NT2/D1 (cell line): ENCODE data around the gene AIFM3.

Experiments used
- DNase-seq: peaks from one replicate; pipeline ENCODE4 v3.0.0-alpha.2; 2011; ENCODE audit warnings: low read depth, low spot score
- H3K27me3 ChIP-seq: 2 replicates; pipeline ENCODE4 v1.6.0; 2011; ENCODE audit warnings: mild to moderate bottlenecking; ENCODE audit not compliant: insufficient read length, insufficient read depth
- H3K36me3 ChIP-seq: 2 replicates; pipeline ENCODE4 v1.6.1; 2011; ENCODE audit warnings: mild to moderate bottlenecking, low read length, mixed read lengths; ENCODE audit not compliant: insufficient read depth, insufficient read length
- H3K4me1 ChIP-seq: 2 replicates; pipeline ENCODE4 v1.5.1; 2011; ENCODE audit not compliant: insufficient read depth, insufficient read length
- H3K4me3 ChIP-seq: 2 replicates; pipeline ENCODE4 v1.5.1; 2011; ENCODE audit warnings: low read depth; ENCODE audit not compliant: insufficient read length
- H3K9ac ChIP-seq: 2 replicates; pipeline ENCODE4 v1.6.0; 2011; ENCODE audit warnings: low read depth; ENCODE audit not compliant: insufficient read length
- H3K9me3 ChIP-seq: 2 replicates; pipeline ENCODE4 v1.5.1; 2011; ENCODE audit warnings: mild to moderate bottlenecking, low read length; ENCODE audit not compliant: insufficient read depth
- SUZ12 ChIP-seq: IDR thresholded peaks from 2 replicates; pipeline ENCODE4 v1.6.1; 2011; ENCODE audit not compliant: insufficient read length, insufficient read depth; ENCODE audit errors: extremely low read depth
- YY1 ChIP-seq: IDR thresholded peaks from 2 replicates; pipeline ENCODE4 v1.6.1; 2011; ENCODE audit not compliant: insufficient read length, insufficient read depth
- ZNF274 ChIP-seq: IDR thresholded peaks from 2 replicates; pipeline ENCODE4 v1.6.1; 2011; ENCODE audit warnings: mild to moderate bottlenecking, low read depth, low read length

Gene AIFM3

DNA sequence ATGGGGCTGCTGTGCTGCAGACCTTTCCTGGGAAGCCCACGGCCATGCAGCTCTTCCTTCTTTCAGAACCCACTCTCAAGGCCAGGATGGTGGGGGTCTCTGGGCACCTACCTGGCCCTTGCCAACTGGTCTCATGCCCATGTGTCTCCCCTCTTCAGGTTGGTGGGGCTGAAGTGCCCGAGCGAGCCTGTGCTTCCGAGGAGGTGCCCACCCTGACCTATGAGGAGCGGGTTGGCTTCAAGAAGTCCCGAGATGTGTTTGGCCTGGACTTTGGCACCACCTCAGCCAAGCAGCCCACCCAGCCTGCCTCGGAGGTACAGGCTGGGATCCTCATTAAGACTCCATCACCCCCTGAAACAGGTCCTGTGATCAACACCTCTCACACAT lies 25.0 kb downstream of the AIFM3 start:
- no peak for DNase-seq
- H3K4me3 ChIP-seq: no peak overlapping the region
- H3K4me1 ChIP-seq: no peaks in the 10 kb centered on the region
- TF ChIP-seq YY1 (no peak), ZNF274 (no peak), SUZ12 (no peak)
- H3K9ac ChIP-seq: no peak overlapping the region
- no peaks in the 10 kb centered on the region for H3K27me3 ChIP-seq
- peaks cover 89% of the 10 kb centered on the region for H3K36me3 ChIP-seq
- no peaks in the 10 kb centered on the region for H3K9me3 ChIP-seq

DNA sequence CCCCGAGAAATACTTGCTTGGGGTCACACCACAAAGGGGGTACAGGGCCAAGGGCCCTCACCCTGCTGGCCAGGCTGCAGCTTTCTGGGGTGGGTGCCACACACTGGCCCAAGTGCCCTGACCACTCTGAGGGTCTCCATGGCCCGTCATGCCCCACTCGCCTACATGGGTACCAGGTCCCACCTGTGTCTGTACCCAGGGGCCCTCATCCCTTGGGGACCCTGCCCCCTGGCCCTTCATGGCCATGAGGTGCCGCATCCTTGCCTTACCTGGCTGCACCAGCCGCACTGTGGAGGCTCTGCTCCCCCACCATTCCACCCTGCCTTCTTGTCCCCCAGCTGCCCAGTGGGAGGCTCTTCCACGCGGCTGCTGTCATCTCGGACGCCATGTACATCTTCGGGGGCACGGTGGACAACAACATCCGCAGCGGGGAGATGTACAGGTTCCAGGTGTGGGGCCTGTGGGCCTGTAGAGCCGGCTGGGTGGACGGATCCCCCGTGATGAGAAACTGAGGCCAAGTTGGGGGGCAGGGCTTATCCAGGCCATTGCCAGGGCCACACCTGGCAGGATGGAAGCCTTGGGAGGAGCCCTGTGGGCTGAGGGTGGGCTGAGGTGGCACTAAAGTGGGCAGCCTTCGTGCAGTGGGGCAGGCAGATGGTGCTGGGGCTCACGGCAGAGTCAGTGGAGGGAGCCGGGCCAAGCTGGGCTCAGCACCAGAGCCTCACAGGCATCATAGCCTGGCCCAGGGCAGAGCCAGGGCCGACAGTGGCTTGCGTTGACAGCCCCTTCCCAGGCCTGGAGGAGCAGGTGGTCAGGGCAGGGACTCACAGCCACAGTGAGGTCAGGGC lies 25.6 kb downstream of the AIFM3 start:
- H3K27me3 ChIP-seq: no peaks in the 10 kb centered on the region
- peaks cover 91% of the 10 kb centered on the region for H3K36me3 ChIP-seq
- H3K9ac ChIP-seq: no peak overlapping the region
- H3K9me3 ChIP-seq: no peaks in the 10 kb centered on the region
- no peak overlapping the region for H3K4me3 ChIP-seq
- H3K4me1 ChIP-seq: no peaks in the 10 kb centered on the region
- DNase-seq: no peak
- no peak for TF ChIP-seq YY1
- TF ChIP-seq SUZ12: no peak
- no peak for TF ChIP-seq ZNF274

DNA sequence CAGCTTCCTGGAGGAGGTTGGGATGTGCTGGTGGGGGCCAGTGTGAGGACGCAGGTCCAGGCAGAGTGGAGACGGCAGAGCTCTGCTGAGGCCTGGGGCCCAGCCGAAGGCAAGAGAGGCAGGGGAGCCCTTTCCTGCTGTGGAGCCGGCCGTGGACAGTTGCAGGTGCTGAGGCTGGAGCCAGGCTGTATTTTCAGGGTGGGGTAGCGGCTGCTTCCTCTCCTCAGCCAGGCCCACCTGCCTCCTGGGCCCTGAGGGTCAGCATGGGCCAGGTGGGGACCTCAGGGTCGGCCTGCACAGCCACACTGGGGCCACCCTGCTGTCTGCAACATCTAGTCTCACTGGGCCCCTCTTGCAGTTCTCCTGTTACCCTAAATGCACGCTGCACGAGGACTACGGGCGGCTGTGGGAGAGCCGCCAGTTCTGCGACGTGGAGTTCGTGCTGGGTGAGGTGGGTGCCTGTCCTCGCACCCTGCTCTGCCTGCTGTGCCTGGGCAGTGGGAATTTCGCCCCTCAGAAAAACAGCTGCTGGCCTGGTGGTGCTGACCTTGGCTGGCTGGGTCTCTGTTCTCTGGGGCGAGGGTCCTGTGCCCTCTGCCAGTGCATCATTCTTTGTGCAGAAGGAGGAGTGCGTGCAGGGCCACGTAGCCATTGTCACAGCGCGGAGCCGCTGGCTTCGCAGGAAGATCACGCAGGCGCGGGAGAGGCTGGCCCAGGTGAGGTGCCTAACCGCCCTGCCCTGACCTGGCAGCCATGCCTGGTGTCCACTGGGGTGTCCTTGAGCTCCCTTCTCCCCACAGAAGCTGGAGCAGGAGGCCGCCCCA lies 26.5 kb downstream of the AIFM3 start:
- TF ChIP-seq ZNF274: no peak
- no peak for TF ChIP-seq YY1
- no peak for TF ChIP-seq SUZ12
- Histone ChIP-seq H3K4me3 (no peak overlapping the region), H3K4me1 (no peaks in the 10 kb centered on the region), H3K27me3 (no peaks in the 10 kb centered on the region), H3K36me3 (peaks cover 91% of the 10 kb centered on the region), H3K9ac (no peak overlapping the region), H3K9me3 (no peaks in the 10 kb centered on the region)
- no peak for DNase-seq

DNA sequence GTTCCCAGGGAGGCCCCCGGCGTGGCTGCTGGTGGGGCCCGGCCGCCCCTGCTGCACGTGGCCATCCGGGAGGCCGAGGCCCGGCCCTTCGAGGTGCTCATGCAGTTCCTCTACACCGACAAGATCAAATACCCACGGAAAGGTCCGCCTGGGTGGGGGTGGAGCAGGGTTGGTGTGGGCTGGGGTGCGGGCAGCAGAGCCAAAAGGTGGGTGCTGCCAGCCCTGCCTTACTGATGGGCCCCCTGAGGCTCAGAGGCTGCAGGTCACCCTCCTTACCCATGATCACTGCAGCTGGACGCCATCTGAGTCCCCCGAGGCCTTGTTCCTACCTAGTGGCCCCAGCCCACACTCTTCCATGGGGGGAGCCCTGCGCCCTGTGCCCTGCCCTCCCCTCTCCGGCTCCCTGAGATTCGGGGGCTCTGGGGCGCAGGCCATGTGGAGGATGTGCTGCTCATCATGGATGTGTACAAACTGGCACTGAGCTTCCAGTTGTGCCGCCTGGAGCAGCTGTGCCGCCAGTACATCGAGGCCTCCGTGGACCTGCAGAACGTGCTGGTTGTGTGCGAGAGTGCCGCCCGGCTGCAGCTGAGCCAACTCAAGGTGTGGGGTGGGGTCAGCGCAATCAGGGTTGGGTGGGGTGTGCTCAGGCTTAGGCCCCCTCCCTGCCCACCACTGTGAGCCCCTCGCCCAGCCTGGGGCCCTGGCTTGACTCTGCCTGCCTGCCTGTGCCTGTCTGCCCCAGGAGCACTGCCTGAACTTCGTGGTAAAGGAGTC lies 27.3 kb downstream of the AIFM3 start:
- peaks cover 95% of the 10 kb centered on the region for H3K36me3 ChIP-seq
- H3K9ac ChIP-seq: no peak overlapping the region
- H3K27me3 ChIP-seq: no peaks in the 10 kb centered on the region
- no peak for TF ChIP-seq YY1
- no peak for TF ChIP-seq SUZ12
- no peak for TF ChIP-seq ZNF274
- no peaks in the 10 kb centered on the region for H3K4me1 ChIP-seq
- H3K4me3 ChIP-seq: no peak overlapping the region
- DNase-seq: no peak
- H3K9me3 ChIP-seq: no peaks in the 10 kb centered on the region

DNA sequence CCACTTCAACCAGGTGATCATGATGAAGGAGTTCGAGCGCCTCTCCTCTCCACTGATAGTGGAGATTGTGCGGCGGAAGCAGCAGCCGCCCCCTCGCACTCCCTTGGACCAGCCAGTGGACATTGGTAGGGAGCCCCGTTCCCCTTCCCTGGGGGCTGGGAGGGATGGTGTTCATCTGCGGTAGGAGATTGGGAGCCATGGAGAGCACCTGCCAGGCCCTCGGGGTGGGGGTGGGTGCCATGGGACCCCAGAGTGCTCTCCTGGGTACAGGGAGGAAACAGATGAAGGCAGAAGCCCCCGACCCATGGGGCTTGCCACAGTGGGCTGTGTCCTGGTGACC lies 27.8 kb downstream of the AIFM3 start:
- Histone ChIP-seq H3K4me3 (no peak overlapping the region), H3K9me3 (no peaks in the 10 kb centered on the region), H3K4me1 (peaks cover 2% of the 10 kb centered on the region), H3K27me3 (no peaks in the 10 kb centered on the region), H3K36me3 (peaks cover 95% of the 10 kb centered on the region), H3K9ac (no peak overlapping the region)
- DNase-seq: no peak
- TF ChIP-seq SUZ12: no peak
- no peak for TF ChIP-seq ZNF274
- TF ChIP-seq YY1: no peak

DNA sequence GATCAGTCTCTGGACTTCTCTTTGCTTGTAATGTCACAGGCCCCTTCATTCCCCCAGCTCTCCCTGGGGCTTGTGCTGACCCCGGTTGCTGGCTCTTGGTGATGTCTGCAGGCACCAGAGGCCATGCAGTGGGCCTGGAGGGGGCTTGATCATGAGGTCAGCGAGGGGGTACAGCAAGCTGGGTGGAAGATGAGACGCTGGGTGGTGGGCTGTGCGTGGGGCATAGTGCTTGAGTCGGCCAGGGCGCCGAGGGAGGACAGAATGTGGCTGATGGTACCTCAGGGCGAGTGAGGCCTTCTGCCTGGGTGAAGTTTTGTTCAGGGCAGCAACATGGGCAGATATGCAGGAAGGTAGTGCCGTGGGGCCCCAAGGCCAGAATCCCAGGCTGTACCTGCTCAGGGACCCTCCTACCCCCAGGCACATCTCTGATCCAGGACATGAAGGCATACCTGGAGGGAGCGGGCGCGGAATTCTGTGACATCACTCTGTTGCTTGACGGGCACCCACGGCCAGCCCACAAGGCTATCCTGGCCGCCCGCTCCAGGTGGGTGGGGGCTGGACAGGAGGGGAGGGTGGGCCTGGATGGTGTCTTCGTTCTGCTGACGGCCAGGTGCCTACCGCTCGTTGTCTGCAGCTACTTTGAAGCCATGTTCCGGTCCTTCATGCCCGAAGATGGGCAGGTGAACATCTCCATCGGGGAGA lies 28.4 kb downstream of the AIFM3 start:
- no peaks in the 10 kb centered on the region for H3K27me3 ChIP-seq

More for the DNA sequence above, 28.4 kb downstream of the AIFM3 start:
- TF ChIP-seq YY1 (no peak), ZNF274 (no peak)
- Histone ChIP-seq H3K4me1 (peaks cover 2% of the 10 kb centered on the region), H3K9ac (no peak overlapping the region), H3K9me3 (no peaks in the 10 kb centered on the region), H3K4me3 (no peak overlapping the region), H3K36me3 (peaks cover 95% of the 10 kb centered on the region)
- DNase-seq: no peak
